GM21447 (cell line): ENCODE measurements around the gene THYN1.

Experiments used
- ATAC-seq: cut with Tn5 transposase; IDR thresholded peaks from one replicate; pipeline ENCODE4 v1.9.1; 2021; ENCODE audit not compliant: unreplicated experiment

Gene THYN1

GRCh38 chr11:134252346-134253187 lies 585 bp downstream of the THYN1 start:
- peak; percentile 33 for ATAC-seq

GRCh38 chr11:134250675-134251074 lies 2.5 kb downstream of the THYN1 start:
- ATAC-seq, result no peak

GRCh38 chr11:134250246-134250645 lies 2.9 kb downstream of the THYN1 start:
- ATAC-seq, result no peak

GRCh38 chr11:134248910-134249480 lies 4.2 kb downstream of the THYN1 start:
- ATAC-seq, result no peak

- no peak for ATAC-seq
Observed at GRCh38 chr11:134246678-134247077, 6.5 kb downstream of the THYN1 start.

- ATAC-seq, result no peak
Observed at GRCh38 chr11:134246100-134246499, 7.1 kb downstream of the THYN1 start.

- ATAC-seq, result no peak
Observed at GRCh38 chr11:134245434-134245833, 7.7 kb downstream of the THYN1 start.

GRCh38 chr11:134244593-134244992 lies 8.6 kb downstream of the THYN1 start:
- peak; percentile 80 for ATAC-seq

- no peak for ATAC-seq
Observed at GRCh38 chr11:134243913-134244312, 9.2 kb downstream of the THYN1 start.

GRCh38 chr11:134242376-134242775 lies 10.8 kb downstream of the THYN1 start:
- no peak for ATAC-seq

- ATAC-seq, result no peak
Observed at GRCh38 chr11:134240592-134240991, 12.6 kb downstream of the THYN1 start.

GRCh38 chr11:134238956-134239355 lies 14.2 kb downstream of the THYN1 start:
- ATAC-seq, result no peak

GRCh38 chr11:134237557-134237922 lies 15.6 kb downstream of the THYN1 start:
- ATAC-seq, result no peak

GRCh38 chr11:134236834-134237556 lies 16.2 kb downstream of the THYN1 start:
- ATAC-seq, result no peak

GRCh38 chr11:134235399-134235798 lies 17.8 kb downstream of the THYN1 start:
- no peak for ATAC-seq

GRCh38 chr11:134233729-134234179 lies 19.4 kb downstream of the THYN1 start:
- no peak for ATAC-seq

GRCh38 chr11:134231958-134232659 lies 21.0 kb downstream of the THYN1 start:
- ATAC-seq, result no peak

GRCh38 chr11:134230339-134230738 lies 22.8 kb downstream of the THYN1 start:
- no peak for ATAC-seq

GRCh38 chr11:134229126-134229790 lies 23.9 kb downstream of the THYN1 start:
- no peak for ATAC-seq

GRCh38 chr11:134228625-134229024 lies 24.5 kb downstream of the THYN1 start:
- ATAC-seq, result peak; percentile 50
